Ramos (cell line): ENCODE data around the gene HID1.
"Not testable (repeated sequence)": the region's sequence is repeated elsewhere in the genome, so short reads cannot be mapped to it uniquely, and the experiment has no call there.

Experiments
- in situ Hi-C: fragments of 300-500 bp; cut with MboI; formaldehyde crosslinking; loops from one replicate; pipeline ENCODE4 v1.14.3; 2022; ENCODE audit warnings: low sequenced_read_pairs; ENCODE audit not compliant: unreplicated experiment

Gene HID1

GRCh38 chr17:75001915-75002843 is 29.6 kb upstream of the HID1 start:
- in situ Hi-C loops: no loop called here

- in situ Hi-C loops: no loop called here
These were observed 27.0 kb upstream of the HID1 start for GRCh38 chr17:74999523-74999922.

GRCh38 chr17:74998783-74999182 is 26.2 kb upstream of the HID1 start:
- in situ Hi-C loops: no loop called here

GRCh38 chr17:74995847-74996246 is 23.3 kb upstream of the HID1 start:
- in situ Hi-C loops: no loop called here

- in situ Hi-C loops: no loop called here
These were observed 21.9 kb upstream of the HID1 start for GRCh38 chr17:74994440-74994839.

GRCh38 chr17:74992223-74992622 is 19.7 kb upstream of the HID1 start:
- in situ Hi-C loops: no loop called here

GRCh38 chr17:74990581-74991105 is 18.1 kb upstream of the HID1 start:
- in situ Hi-C loops: no loop called here

GRCh38 chr17:74987909-74988711 is 15.6 kb upstream of the HID1 start:
- in situ Hi-C loops: no loop called here

- in situ Hi-C loops: no loop called here
These were observed 14.9 kb upstream of the HID1 start, which contains the start of gene CDR2L for GRCh38 chr17:74987418-74987908. Gene CDR2L, plus strand, starts transcription at chr17:74987632. Its CDS starts 412 bp downstream, at chr17:74988044.

- in situ Hi-C loops: no loop called here
These were observed 13.6 kb upstream of the HID1 start for GRCh38 chr17:74986206-74986576.

GRCh38 chr17:74982663-74983313 is 10.2 kb upstream of the HID1 start:
- in situ Hi-C loops: not testable (repeated sequence)

GRCh38 chr17:74981979-74982662 is 9.6 kb upstream of the HID1 start:
- in situ Hi-C loops: no loop called here

GRCh38 chr17:74981318-74981978 is 8.9 kb upstream of the HID1 start:
- in situ Hi-C loops: no loop called here

GRCh38 chr17:74979408-74980146 is 7.0 kb upstream of the HID1 start:
- in situ Hi-C loops: no loop called here

- in situ Hi-C loops: no loop called here
These were observed 5.7 kb upstream of the HID1 start for GRCh38 chr17:74978240-74978639.

- in situ Hi-C loops: no loop called here
These were observed 5.2 kb upstream of the HID1 start for GRCh38 chr17:74977802-74978201.

GRCh38 chr17:74975943-74976342 is 3.4 kb upstream of the HID1 start:
- in situ Hi-C loops: no loop called here

GRCh38 chr17:74972973-74973328 is 392 bp upstream of the HID1 start:
- in situ Hi-C loops: no loop called here

GRCh38 chr17:74971842-74972106 is 785 bp downstream of the HID1 start:
- in situ Hi-C loops: no loop called here
